CD14-positive monocyte (primary cell): ENCODE results near the gene CHL1. TPM values are rescaled to one million over a fixed set of nuclear protein-coding genes. Genes with fewer than 3 reads are reported as not detected.

Experiments used
- DNase-seq, 3 donors: peaks; one replicate each; pipeline ENCODE4 v3.0.0-alpha.2; 2011 to 2022
- H2AFZ ChIP-seq: 2 replicates; pipeline ENCODE4 v1.6.0; 2012; ENCODE audit warnings: mild to moderate bottlenecking, low read depth, low read length, inconsistent platforms; ENCODE audit not compliant: insufficient read depth, poor library complexity, severe bottlenecking
- H3K27ac ChIP-seq, 2 donors: 1 replicate in 1 of 2; 2 replicates in 1 of 2; pipeline ENCODE4 v1.5.1; 2012 to 2013; ENCODE audit warnings: low read length in 2 of 2, control low read depth in 1 of 2, inconsistent platforms in 1 of 2, low read depth in 1 of 2, mild to moderate bottlenecking in 1 of 2
- H3K27me3 ChIP-seq, 2 donors: one replicate each; pipeline versions ENCODE4 v1.6.0 to v1.6.1; 2011 to 2013; ENCODE audit warnings: low read length in 2 of 2; ENCODE audit not compliant: control insufficient read depth in 2 of 2, insufficient read depth in 2 of 2
- H3K36me3 ChIP-seq, 2 donors: replicated peaks in 1 of 2; 1 replicate in 1 of 2; 2 replicates in 1 of 2; pipeline versions ENCODE4 v1.5.1 to v1.6.1; 2012 to 2013; ENCODE audit warnings: low read length in 2 of 2, control low read depth in 1 of 2, inconsistent platforms in 1 of 2, mild to moderate bottlenecking in 1 of 2; ENCODE audit not compliant: insufficient read depth in 2 of 2, control insufficient read depth in 1 of 2
- H3K4me1 ChIP-seq, 2 donors: 1 replicate in 1 of 2; 2 replicates in 1 of 2; pipeline versions ENCODE4 v1.5.1 to v1.6.1; 2012 to 2013; ENCODE audit warnings: low read length in 2 of 2, control low read depth in 1 of 2, inconsistent platforms in 1 of 2, mild to moderate bottlenecking in 1 of 2, moderate library complexity in 1 of 2; ENCODE audit not compliant: insufficient read depth in 2 of 2, control insufficient read depth in 1 of 2
- H3K4me2 ChIP-seq: replicated peaks from 2 replicates; pipeline ENCODE3; 2012; ENCODE audit warnings: low read length, moderate library complexity, mild to moderate bottlenecking; ENCODE audit not compliant: poor library complexity, severe bottlenecking; ENCODE audit errors: extremely low read depth
- H3K4me3 ChIP-seq, 3 experiments: fragments of 200-600 bp in 1 of 3; sonication (generic) in 1 of 3; replicated peaks in 1 of 3; 1 replicate in 2 of 3; 2 replicates in 1 of 3; pipeline ENCODE4 v1.5.1; 2011 to 2013; ENCODE audit warnings: low read length in 3 of 3, mild to moderate bottlenecking in 3 of 3, control low read depth in 2 of 3, low read depth in 2 of 3, inconsistent platforms in 1 of 3, moderate library complexity in 1 of 3
- H3K79me2 ChIP-seq: 2 replicates; pipeline ENCODE4 v1.6.0; 2012; ENCODE audit warnings: mild to moderate bottlenecking, control low read depth, inconsistent platforms, low read length, moderate library complexity; ENCODE audit not compliant: insufficient read depth
- H3K9ac ChIP-seq: 2 replicates; pipeline ENCODE4 v1.6.0; 2017; ENCODE audit warnings: low read length, mild to moderate bottlenecking; ENCODE audit not compliant: insufficient read depth, poor library complexity, severe bottlenecking
- H3K9me3 ChIP-seq, 2 donors: replicated peaks in 1 of 2; 1 replicate in 1 of 2; 2 replicates in 1 of 2; pipeline versions ENCODE4 v1.5.1 to v1.6.1; 2012 to 2013; ENCODE audit warnings: low read length in 2 of 2, control low read depth in 1 of 2; ENCODE audit not compliant: control insufficient read depth in 1 of 2, insufficient read depth in 1 of 2
- H4K20me1 ChIP-seq: 2 replicates; pipeline ENCODE4 v1.6.0; 2012; ENCODE audit warnings: mild to moderate bottlenecking, low read length, control low read depth, moderate library complexity; ENCODE audit not compliant: insufficient read depth
- H3K27ac Mint-ChIP-seq, 7 donors: one replicate each; pipeline ENCODE4 v1.8.0; 2020; ENCODE audit warnings: mild to moderate bottlenecking in 7 of 7, mixed read lengths in 7 of 7, moderate library complexity in 6 of 7, inconsistent platforms in 2 of 7
- H3K27me3 Mint-ChIP-seq, 3 donors: one replicate each; pipeline ENCODE4 v1.8.0; 2021 to 2022; ENCODE audit warnings: low read depth in 3 of 3, mild to moderate bottlenecking in 3 of 3, mixed read lengths in 3 of 3, moderate library complexity in 3 of 3, inconsistent platforms in 1 of 3
- H3K36me3 Mint-ChIP-seq, 2 donors: one replicate each; pipeline ENCODE4 v1.8.0; 2020; ENCODE audit warnings: mixed read lengths in 2 of 2, inconsistent platforms in 1 of 2, mild to moderate bottlenecking in 1 of 2
- H3K4me1 Mint-ChIP-seq: one replicate; pipeline ENCODE4 v1.8.0; 2020; ENCODE audit warnings: mild to moderate bottlenecking, mixed read lengths
- H3K4me3 Mint-ChIP-seq, 2 donors: one replicate each; pipeline ENCODE4 v1.8.0; 2020; ENCODE audit warnings: mild to moderate bottlenecking in 2 of 2, mixed read lengths in 2 of 2, moderate library complexity in 1 of 2
- H3K9me3 Mint-ChIP-seq, 7 donors: one replicate each; pipeline ENCODE4 v1.8.0; 2020 to 2022; ENCODE audit warnings: mixed read lengths in 7 of 7, mild to moderate bottlenecking in 6 of 7, moderate library complexity in 6 of 7, inconsistent platforms in 2 of 7
- CTCF ChIP-seq: fragments of 200-600 bp; IDR thresholded peaks from one replicate; pipeline ENCODE4 v1.8.0; 2022; ENCODE audit warnings: antibody characterized with exemption, mild to moderate bottlenecking
- WGBS: methylation state at CpG from one replicate; pipeline ENCODE4 v1.1.5; 2013; ENCODE audit warnings: missing lambda C conversion rate; ENCODE audit not compliant: insufficient coverage; 5-methylcytosine and 5-hydroxymethylcytosine counted together
- intact Hi-C, 2 donors: fragments of 100-400 bp; cut with micrococcal nuclease; formaldehyde crosslinking; loops; one replicate each; pipeline versions ENCODE4 v1.15.0 to v1.15.1; 2023
- polyA plus RNA-seq, 3 donors: library from polyadenylated mRNA; depleted of rRNA in 1 of 3; unstranded in 2 of 3; stranded (reverse) in 1 of 3; fragments of 300-500 nt in 2 of 3; fragments of >200 nt in 1 of 3; fragmentation: Illumina TruSeq in 2 of 3; gene quantifications; 1 replicate in 2 of 3; 2 replicates in 1 of 3; pipeline ENCODE4 v1.2.3, GENCODE V29; 2012 to 2021

The CHL1 gene
- polyA plus RNA-seq, 3 donors = not detected

- Mint-ChIP-seq H3K27me3 (no peaks in the 10 kb centered on the region), H3K4me3 (no peak overlapping the region), H3K4me1 (no peaks in the 10 kb centered on the region), H3K36me3 (no peaks in the 10 kb centered on the region), H3K9me3 (peaks cover 3 to 19% (median 13%) of the 10 kb centered on the region in 7 donors), H3K27ac (no peak overlapping the region)
- Histone ChIP-seq H2AFZ (no peak overlapping the region), H3K4me2 (no peak overlapping the region), H3K9me3 (peaks cover 0 to 7% of the 10 kb centered on the region in 2 donors), H3K36me3 (no peaks in the 10 kb centered on the region), H4K20me1 (no peaks in the 10 kb centered on the region), H3K27ac (no peak overlapping the region), H3K4me1 (no peaks in the 10 kb centered on the region), H3K79me2 (no peaks in the 10 kb centered on the region), H3K27me3 (no peaks in the 10 kb centered on the region), H3K9ac (no peak overlapping the region), H3K4me3 (no peak overlapping the region)
- TF ChIP-seq CTCF = no peak
- DNase-seq = no peak
- intact Hi-C loops = no loop called here
- no CpG with 5 or more reads among the region's 5 CpGs for WGBS
Measured at GRCh38 chr3:440826-441225, 244.3 kb downstream of the CHL1 start.

GRCh38 chr3:445960-446359, 249.4 kb downstream of the CHL1 start:
- Mint-ChIP-seq H3K27me3 (no peaks in the 10 kb centered on the region), H3K36me3 (no peaks in the 10 kb centered on the region), H3K27ac (no peak overlapping the region), H3K4me3 (no peak overlapping the region), H3K4me1 (no peaks in the 10 kb centered on the region), H3K9me3 (peaks cover 2 to 24% (median 17%) of the 10 kb centered on the region in 7 donors)
- H3K27me3 ChIP-seq = no peaks in the 10 kb centered on the region
- no peak for TF ChIP-seq CTCF
- no peaks in the 10 kb centered on the region for H4K20me1 ChIP-seq
- no peaks in the 10 kb centered on the region for H3K36me3 ChIP-seq
- no peak overlapping the region for H3K4me2 ChIP-seq
- no peaks in the 10 kb centered on the region for H3K79me2 ChIP-seq
- no peak overlapping the region for H3K27ac ChIP-seq
- no peaks in the 10 kb centered on the region for H3K4me1 ChIP-seq
- H3K9ac ChIP-seq = no peak overlapping the region
- no peak overlapping the region for H2AFZ ChIP-seq
- WGBS = no CpG with 5 or more reads among the region's 2 CpGs
- H3K9me3 ChIP-seq = peaks cover 0 to 7% of the 10 kb centered on the region in 2 donors
- no peak for DNase-seq
- no peak overlapping the region for H3K4me3 ChIP-seq
- intact Hi-C loops = no loop called here
